Smooth muscle cell (in vitro differentiated cells): Measurements from ENCODE around the gene GNG4. TPM values are rescaled to one million over a fixed set of nuclear protein-coding genes. Genes with fewer than 3 reads are reported as not detected.

Source experiments
- DNase-seq: peaks from one replicate; lab custom pipeline; 2025; ENCODE audit not compliant: unreplicated experiment; lab: John Stamatoyannopoulos, UW
- H2AFZ ChIP-seq: fragments of 200-600 bp; sonication (generic); 2 replicates; pipeline ENCODE4 v1.6.0; 2016; ENCODE audit warnings: antibody characterized with exemption, low read depth, mild to moderate bottlenecking
- H3F3A ChIP-seq: fragments of 200-600 bp; sonication (generic); 2 replicates; pipeline ENCODE4 v1.6.0; 2017; ENCODE audit warnings: antibody characterized with exemption, low read depth
- H3K27ac ChIP-seq: fragments of 200-600 bp; sonication (generic); 2 replicates; pipeline ENCODE4 v1.5.1; 2016; ENCODE audit warnings: low read depth, mild to moderate bottlenecking
- H3K27me3 ChIP-seq: fragments of 200-600 bp; sonication (generic); 2 replicates; pipeline ENCODE4 v1.6.1; 2016; ENCODE audit warnings: low read depth, mild to moderate bottlenecking
- H3K36me3 ChIP-seq: fragments of 200-600 bp; sonication (generic); 2 replicates; pipeline ENCODE4 v1.5.1; 2016; ENCODE audit warnings: low read depth
- H3K4me1 ChIP-seq: fragments of 200-600 bp; sonication (generic); 2 replicates; pipeline ENCODE4 v1.5.1; 2016; ENCODE audit warnings: low read depth
- H3K4me2 ChIP-seq: fragments of 200-600 bp; sonication (generic); 2 replicates; pipeline ENCODE4 v1.6.0; 2016; ENCODE audit warnings: mild to moderate bottlenecking
- H3K4me3 ChIP-seq: fragments of 200-600 bp; sonication (generic); 2 replicates; pipeline ENCODE4 v1.5.1; 2016; ENCODE audit warnings: mild to moderate bottlenecking
- H3K79me2 ChIP-seq: fragments of 200-600 bp; sonication (generic); 2 replicates; pipeline ENCODE4 v1.6.0; 2016; ENCODE audit warnings: low read depth, mild to moderate bottlenecking
- H3K9ac ChIP-seq: fragments of 200-600 bp; sonication (generic); 2 replicates; pipeline ENCODE4 v1.6.0; 2016; ENCODE audit warnings: low read depth
- H3K9me3 ChIP-seq: fragments of 200-600 bp; sonication (generic); replicated peaks from 2 replicates; pipeline ENCODE4 v1.5.1; 2016; ENCODE audit warnings: low read depth
- H4K20me1 ChIP-seq: fragments of 200-600 bp; sonication (generic); 2 replicates; pipeline ENCODE4 v1.6.0; 2016; ENCODE audit warnings: low read depth
- CTCF ChIP-seq: fragments of 200-600 bp; sonication (generic); IDR thresholded peaks from 2 replicates; pipeline ENCODE4 v1.5.1; 2017; ENCODE audit warnings: borderline replicate concordance, mild to moderate bottlenecking, antibody characterized with exemption; ENCODE audit not compliant: insufficient read depth, poor library complexity, severe bottlenecking
- WGBS: methylation state at CpG from one replicate; pipeline ENCODE4 v1.1.7; 2016; ENCODE audit warnings: low lambda C conversion rate; 5-methylcytosine and 5-hydroxymethylcytosine counted together
- polyA plus RNA-seq: library from polyadenylated mRNA; unstranded; fragments of >200 nt; fragmentation: Nextera tagmentation; extraction: Ambion mirVana; gene quantifications from 2 replicates; pipeline ENCODE4 v1.2.1, GENCODE V29; 2016
- total RNA-seq: library from RNA; depleted of rRNA; stranded (reverse); fragments of >200 nt; gene quantifications from 2 replicates; pipeline ENCODE4 v1.2.3, GENCODE V29; 2014

Gene GNG4
- total and polyA plus RNA-seq, 2 experiments from 2014 or later: 2.7 to 3.1 TPM

DNA sequence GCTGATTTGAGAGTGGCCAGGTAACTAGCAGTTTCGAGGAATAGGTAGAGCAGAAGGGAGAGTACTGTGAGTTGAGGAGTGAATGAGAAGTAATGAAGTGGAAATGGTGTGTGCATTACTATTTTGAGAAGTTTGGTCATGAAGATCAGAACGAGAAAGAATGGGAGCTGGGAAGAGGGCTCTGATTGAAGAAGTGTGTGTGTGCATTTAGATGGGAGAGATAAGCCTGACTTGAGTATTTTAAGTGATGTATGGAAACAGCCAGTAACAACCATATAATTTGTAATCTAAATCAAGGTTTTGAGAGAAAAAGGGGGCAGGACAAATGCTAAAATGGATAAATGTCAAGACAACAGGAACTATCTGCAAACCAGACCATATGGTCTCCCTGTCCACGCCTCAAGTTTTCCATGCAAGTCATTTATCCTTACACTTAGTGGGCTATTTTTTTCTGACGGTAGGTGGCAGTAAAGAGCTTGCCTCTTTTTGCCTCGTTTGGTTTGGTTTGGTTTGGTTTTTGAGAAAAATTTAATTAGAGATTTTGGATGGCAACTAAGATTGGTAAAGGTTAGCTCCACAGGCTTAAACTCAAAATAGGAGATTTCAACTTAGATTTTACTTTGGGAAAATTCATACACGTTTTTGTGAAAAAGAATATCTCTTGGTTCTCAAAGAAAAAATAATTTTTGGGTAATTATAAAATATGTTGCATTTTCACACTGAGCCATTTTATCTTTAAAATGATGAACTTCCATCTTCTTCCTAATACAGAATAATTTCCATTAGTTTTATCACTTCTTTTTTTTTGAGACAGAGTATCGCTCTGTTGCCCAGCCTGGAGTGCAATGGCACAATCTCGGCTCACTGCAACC, 135.9 kb downstream of the GNG4 start:
- Histone ChIP-seq H3K4me3 (no peak overlapping the region), H3K9ac (no peak overlapping the region), H3K4me2 (no peak overlapping the region), H3F3A (no peaks in the 10 kb centered on the region), H3K9me3 (no peaks in the 10 kb centered on the region), H2AFZ (no peak overlapping the region), H4K20me1 (no peaks in the 10 kb centered on the region), H3K27me3 (no peaks in the 10 kb centered on the region), H3K36me3 (no peaks in the 10 kb centered on the region), H3K79me2 (no peaks in the 10 kb centered on the region), H3K4me1 (no peaks in the 10 kb centered on the region), H3K27ac (no peak overlapping the region)
- DNase-seq: no peak
- WGBS: 42% methylated on average over 8 of the region's 8 CpGs
- TF ChIP-seq CTCF: peak; percentile 91

- no peaks in the 10 kb centered on the region for H4K20me1 ChIP-seq
- no peak for DNase-seq
- no peaks in the 10 kb centered on the region for H3F3A ChIP-seq
- peak; percentile 5 for TF ChIP-seq CTCF
- WGBS: 67% methylated on average over 13 of the region's 13 CpGs
- no peaks in the 10 kb centered on the region for H3K36me3 ChIP-seq
- no peaks in the 10 kb centered on the region for H3K4me1 ChIP-seq
- H3K27ac ChIP-seq: no peak overlapping the region
- H3K79me2 ChIP-seq: no peaks in the 10 kb centered on the region
- H3K9me3 ChIP-seq: no peaks in the 10 kb centered on the region
- no peaks in the 10 kb centered on the region for H3K27me3 ChIP-seq
- no peak overlapping the region for H3K9ac ChIP-seq
- no peak overlapping the region for H3K4me2 ChIP-seq
- H2AFZ ChIP-seq: no peak overlapping the region
- H3K4me3 ChIP-seq: no peak overlapping the region
Observed at GRCh38 chr1:235511470-235512240, 137.9 kb downstream of the GNG4 start.

- Histone ChIP-seq H2AFZ (no peak overlapping the region), H3K9ac (no peak overlapping the region), H3K9me3 (no peaks in the 10 kb centered on the region), H3K27me3 (no peaks in the 10 kb centered on the region), H3K27ac (no peak overlapping the region), H4K20me1 (no peaks in the 10 kb centered on the region), H3K79me2 (peaks cover 2% of the 10 kb centered on the region), H3K4me3 (no peak overlapping the region), H3F3A (peaks cover 5% of the 10 kb centered on the region), H3K4me1 (no peaks in the 10 kb centered on the region), H3K4me2 (no peak overlapping the region), H3K36me3 (no peaks in the 10 kb centered on the region)
- DNase-seq: no peak
- TF ChIP-seq CTCF: no peak
- 93% methylated on average over 6 of the region's 6 CpGs for WGBS
Observed at GRCh38 chr1:235510823-235511222, 138.8 kb downstream of the GNG4 start.
